ENCODE measurements around the gene SAG.
"Not testable (repeated sequence)": the region's sequence is repeated elsewhere in the genome, so short reads cannot be mapped to it uniquely, and the experiment has no call there.

SAG gene

DNA sequence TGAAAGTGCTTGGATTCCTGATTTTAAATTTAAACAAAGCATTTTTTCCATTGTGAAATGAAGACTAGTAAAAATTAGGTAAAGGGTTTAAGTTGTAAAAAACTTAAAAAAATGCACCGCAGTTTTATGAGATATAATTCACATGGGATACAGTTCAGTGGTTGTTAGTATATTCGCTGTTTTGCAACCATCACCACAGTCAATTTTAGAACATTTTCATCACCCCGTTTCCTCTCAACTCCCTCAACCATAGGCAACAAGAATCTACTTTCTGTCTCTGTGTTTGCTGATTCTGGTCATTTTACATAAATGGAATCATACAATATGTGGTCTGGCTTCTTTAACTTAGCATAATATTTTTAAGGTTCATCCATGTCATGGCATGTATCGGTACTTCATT, 50.7 kb downstream of the SAG start:
- no peak for FAIRE-seq

DNA sequence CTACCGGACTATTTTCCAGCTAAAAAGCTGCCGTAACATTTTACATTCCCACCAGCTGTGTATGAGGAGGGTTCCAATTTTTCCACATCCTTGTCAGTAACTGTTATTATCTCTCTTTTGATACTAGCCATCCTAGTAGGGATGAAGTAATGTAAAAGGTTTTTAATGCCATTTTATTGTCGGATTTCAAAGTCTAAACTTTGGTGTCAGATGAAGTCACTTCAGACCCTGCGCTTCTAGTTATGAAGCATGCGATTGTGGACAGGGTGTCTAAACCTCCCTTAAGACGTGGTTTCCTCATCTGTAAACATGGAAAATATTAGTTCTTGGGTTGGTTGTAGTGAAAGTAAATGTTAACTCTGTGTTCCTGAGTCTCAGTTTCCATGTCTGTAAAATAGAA, 51.3 kb downstream of the SAG start:
- FAIRE-seq, result no peak

DNA sequence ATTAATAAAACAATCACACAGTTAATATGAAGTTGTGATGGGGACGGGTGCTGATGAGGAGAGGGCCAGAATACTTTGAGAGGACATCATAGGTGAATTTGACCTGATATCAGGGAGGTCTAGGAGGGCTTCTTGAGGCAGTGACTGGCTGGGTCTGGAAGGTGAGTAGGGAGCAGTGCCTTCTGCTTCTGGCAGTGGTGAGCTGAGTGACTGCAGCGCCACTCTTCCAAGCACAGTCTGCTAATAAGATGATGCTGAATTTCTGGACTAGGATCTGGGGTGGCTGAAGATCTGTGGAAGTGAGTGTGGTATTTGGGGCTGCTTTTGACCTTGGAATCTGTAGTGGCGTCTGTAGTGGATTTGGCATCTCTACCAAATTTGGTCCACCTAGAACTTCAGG, 52.2 kb downstream of the SAG start:
- no peak for FAIRE-seq

DNA sequence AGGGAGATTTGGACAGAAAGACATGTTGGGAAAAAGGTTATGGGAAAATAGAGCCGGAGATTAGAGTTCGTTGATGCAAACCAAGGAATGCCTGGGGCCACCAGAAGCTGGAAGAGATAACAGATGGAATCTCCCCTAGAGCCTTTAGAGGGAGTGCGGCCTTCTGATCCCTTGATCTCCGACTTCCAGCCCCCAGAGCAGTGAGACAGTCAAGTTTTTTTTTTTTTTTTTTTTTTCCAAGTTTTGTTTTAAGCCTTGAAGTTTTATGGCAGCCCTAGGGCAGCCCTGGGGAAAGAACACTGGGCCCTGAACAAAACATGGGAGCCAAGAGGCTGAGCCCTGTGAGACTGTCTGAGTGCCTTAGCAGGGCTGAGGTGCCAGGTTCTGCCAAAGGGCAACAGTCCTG, 53.2 kb downstream of the SAG start:
- FAIRE-seq, result no peak

DNA sequence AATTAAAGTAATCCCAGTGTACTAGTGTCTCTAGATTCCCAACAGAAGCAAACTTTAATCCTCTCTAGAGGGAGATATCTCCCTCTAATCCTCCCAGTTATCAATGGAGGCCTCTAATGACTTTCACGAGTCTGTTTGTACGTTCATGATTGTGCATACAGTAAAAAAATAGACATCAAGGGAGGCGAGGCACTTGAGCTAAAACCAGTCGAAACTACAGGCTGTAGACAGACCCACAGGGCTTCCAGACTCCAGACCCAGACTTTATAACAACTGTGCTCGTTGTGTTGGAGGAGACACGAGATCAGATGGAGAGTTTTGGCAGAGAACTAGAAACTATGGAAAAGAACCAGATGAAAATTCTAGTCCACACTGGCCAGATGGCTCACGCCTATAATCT, 53.7 kb downstream of the SAG start:
- no peak for FAIRE-seq

DNA sequence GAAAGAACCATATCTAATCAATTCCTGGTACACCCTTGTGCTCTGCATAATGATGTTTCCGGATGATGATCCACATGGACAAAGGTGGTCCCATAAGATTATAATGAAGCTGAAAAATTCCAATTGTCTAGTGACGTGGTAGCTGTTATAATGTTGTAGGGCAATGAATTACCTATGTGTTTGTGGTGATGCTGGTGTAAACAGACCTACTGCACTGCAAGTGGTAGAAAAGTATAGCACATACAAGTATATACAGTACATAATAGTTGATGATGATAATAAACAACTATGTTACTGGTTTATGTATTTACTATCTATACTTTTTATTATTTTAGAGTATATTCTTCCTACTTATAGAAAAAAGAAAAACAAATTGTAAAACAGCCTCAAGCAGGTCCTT, 55.1 kb downstream of the SAG start:
- no peak for FAIRE-seq

DNA sequence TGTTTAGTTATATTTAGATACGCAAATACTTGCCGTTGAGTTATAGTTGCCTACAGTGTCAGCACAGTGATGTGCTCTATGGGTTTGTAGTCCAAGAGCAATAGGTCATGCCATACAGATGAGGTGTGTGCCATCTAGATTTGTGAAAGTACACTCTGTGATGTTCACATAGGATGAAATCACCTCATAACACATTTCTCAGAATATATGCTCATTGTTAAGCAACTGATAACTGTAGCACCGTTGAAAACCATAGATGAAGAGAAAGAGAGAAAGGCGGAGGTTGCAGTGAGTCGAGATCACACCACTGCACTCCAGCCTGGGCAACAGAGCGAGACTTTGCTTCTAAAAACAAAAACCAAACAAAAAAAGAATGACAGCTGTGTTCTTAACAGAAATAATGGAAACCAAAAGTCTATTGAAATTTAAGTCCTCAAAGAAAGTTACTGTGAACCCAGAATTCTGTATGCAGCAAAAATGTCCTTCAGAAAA, 56.2 kb downstream of the SAG start:
- FAIRE-seq, result no peak

DNA sequence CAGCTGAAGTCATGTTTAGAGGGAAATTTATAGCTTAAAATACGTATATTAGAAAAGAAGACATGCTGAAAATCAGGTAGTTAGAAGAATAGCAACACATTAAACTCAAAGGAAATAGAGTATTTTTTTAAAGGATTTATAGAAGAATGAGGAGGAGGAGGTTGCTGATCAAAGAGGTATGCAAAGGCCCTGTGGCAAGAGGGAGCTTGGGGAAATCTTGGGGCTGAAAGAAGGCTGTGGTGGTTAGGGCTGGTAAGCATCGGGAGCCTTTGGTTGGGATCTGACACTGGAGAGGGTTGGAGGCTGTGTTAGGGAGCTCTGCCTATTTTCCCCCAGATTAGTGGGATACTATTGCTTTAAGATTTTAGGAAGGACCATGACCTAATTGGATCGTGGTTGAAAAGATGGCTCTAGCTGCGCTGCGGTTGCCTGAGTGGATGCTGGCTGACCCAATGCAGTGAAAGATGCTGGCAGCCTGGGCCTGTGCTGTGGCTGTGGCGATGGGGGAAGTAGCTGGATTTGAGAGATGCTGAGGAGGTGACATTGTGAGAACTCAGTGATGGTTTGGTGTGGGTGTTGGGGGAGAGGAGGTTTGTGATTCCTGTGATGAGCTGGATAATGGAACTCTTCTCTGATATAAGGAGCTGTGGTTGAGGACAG, 58.4 kb downstream of the SAG start:
- FAIRE-seq, result no peak

DNA sequence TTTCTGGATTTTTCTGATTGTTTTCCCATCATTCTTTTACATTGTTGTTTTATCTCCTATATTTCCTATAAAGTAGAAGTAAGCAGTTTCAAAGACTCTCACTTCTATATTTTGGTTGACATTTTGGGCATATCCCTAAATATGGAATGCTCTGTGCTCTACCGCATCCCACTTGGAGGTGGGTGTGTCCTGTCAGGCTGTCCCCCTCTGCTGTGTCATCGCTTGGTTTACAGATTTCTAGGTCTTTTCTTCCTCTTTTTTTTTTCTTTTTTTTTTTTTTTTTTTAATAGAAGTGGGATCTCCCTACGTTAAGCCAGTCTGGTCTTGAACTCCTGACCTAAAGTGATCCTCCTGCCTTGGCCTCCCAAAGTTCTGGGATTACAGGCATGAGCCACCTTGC, 60.0 kb downstream of the SAG start:
- FAIRE-seq, result no peak

DNA sequence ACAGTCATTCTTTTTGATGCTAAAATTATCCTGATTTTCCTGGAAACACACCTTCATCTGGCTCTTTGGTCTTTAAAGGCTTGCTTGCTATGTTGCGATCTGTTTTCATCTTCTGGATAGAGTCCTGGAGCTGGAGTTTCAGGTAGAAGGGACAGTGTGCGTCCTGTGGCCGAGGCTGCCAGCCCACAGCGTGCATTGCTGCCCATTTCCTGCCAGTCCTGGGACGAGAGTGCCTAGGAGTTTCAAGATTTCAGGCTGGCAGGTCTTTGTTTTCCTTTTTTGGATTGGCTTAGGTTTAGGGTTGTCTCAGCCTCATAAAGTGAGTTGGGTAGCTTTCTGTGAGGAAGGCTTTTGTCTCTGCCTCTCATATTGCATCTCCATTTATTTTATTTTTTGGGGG, 61.1 kb downstream of the SAG start:
- FAIRE-seq, result no peak

DNA sequence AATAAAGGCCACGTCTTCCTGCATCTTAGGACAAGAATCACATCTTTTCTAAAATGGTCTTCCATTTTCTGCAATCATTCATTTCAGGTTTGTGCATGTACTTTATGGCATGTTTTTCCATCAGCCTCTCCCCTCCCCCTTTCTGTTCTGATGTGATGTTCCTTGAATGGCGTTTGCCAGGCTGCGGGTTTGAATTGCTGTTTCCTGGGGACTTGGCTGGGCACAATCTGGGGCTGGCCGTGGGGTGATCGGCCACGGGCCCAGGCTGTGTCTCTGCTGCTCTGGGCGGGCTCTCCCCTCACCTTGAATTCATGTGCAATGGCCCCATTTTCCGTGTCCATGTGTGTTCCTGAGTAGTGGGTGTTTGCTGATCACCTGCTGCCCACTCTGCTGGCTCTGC, 61.8 kb downstream of the SAG start:
- FAIRE-seq, result no peak

DNA sequence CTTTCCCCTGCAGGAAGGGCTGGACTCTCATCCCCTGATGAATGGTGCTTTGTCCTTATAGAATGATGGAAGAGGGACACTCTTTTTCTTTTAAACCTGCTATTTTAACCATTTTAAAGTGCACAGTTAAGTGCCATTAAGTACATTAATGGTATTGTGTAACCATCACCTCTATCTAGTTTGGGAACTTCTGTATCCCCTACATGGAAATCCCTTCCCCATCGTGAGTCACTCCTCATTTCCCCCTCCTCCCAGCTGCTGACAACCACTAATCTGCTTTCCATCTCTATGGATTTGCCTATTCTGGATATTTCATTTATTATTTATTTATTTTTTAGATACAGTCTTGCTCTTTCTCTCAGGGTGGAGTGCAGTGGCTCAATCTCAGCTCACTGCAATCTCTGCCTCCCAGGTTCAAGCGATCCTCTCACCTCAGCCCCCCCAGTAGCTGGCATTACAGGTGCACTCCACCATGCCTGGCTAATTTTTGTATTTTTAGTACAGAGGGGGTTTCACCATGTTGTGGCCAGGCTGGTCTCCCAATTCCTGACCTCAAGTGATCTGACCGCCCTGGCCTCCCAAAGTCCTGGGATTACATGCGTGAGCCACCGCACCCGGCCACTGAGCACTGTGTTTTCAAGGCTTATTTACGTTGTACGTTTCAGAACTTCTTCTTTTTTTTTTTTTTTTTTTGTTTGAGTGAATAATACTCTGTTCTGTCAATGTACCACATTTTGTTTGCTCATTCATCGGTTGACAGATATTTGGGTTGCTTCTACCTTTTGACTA, 62.5 kb downstream of the SAG start:
- FAIRE-seq, result no peak

DNA sequence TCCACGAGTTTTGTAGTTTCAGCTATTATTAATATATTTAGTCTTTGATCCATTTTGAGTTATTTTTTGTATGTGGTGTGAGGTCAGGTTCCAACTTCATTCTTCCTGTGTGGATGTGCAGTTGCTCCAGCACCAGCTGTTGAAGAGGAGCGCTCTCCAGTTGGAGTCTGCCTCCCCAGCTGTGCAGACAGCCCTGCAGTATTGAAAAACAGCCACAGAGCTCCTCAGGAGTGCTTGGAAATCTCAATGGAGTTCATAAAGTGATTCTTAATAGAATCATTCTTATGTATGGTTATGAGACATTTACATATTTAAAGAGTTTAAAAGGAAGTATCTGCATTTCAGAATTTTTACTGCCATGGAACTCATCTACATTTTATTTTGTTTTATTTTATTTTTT, 64.0 kb downstream of the SAG start:
- FAIRE-seq, result no peak

DNA sequence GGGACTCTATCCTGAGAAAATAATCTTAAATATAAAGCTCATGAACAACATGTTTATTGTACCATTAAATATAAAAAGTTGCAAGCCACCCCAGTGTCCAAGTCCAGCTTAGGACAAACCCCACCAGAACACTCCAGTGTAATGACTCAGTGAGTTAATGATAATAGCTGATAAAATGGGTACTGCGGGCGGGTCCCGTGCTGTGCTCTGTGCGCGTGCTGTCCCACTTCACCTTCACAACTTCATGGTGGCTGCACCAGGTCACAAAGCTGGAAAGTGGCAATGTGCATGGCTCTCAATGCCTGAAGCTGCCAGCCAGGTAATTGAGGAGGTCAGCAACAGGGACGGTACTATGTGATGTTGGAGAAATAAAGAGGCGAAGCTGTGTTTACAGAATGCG, 65.2 kb downstream of the SAG start:
- FAIRE-seq, result no peak

DNA sequence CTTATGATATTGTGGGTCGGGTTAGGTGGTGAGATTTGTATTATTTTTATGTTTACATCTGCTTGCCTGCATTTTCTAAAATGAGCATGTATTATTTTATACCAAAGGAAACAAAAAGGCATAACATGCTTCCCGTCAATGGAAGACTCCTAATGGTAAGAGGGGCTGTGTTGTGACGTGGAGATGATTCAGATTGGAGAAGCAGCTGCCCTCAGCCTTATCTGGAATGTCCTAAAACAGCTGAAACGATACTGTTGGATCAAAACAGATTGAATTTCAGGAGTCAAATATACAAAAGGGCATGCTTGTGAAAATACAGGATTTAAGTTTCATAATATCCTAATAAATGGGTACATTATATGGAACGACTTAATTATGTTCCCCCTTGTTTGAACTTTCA, 65.7 kb downstream of the SAG start:
- no peak for FAIRE-seq

DNA sequence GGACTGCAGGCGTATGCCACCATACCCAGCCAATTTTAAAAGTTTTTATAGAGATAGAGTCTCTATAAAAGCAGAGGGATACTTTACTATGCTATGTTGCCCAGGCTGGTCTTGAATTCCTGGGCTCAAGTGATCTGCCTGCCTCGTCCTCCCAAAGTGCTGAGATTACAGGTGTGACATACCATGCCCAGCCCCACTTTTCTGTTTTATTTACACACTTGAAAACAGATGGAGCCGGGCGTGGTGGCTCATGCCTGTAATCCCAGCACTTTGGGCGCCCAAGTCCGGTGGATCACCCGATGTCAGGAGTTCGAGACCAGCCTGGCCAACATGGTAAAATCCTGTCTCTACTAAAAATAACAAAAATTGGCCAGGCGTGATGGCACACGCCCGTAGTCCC, 67.2 kb downstream of the SAG start:
- not testable (repeated sequence) for FAIRE-seq

DNA sequence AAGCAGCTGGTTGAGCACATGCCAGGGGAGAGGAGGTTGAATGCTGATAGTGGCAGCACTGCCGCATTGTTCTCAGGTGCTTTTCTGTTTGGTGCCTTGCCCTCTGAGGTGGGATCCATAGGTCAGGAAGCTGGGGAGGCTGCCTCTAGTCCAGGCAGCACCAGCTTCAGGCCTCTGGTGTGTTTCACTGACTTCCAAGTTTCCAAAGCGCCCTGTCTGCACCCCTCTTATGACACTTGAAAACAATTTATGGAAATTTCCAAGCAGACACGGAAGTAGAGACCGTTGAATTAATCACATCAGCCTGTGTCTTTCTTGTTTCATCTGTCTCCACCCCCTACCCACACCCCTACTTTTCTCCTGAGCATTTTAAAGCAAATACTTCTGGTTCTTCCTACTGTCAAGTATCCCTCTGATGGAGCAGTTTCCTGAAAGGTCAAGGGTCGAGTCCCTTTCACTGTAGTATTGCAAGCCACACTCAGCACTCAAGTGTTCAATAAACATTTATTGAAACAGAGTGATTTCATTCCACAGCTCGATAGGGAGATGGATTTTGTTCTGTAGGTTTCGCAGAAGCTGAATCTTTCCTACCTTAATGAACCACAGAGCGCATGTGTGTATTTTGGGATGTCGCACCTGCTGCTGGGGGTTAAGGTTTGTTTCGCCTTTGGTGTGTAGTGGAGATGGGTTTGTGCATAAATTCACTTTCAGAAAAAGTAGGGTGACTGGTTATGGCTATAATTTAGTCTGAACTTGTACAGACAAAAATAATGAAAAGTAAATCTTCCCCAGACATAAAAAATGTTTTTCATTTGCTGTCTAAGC, 68.1 kb downstream of the SAG start:
- no peak for FAIRE-seq

DNA sequence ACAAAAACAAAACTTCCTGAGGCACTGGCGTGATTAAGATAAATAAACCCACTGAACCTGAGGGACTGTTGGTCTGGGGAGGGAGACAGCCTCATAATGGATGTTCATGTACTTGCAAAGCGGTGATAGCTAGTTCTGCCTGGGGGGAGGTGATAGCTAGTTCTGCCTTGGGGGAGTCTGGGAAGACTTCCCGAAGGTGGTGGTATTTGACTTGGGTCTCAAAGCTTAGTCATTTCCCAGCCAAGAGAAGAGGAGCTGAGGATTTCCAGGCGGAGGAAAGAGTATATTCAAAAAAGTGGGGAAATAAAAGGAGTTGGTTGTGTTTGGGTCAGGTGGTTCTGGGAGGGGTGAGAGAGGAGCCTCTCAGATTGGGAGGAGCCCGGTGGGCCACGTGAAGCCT, 71.4 kb downstream of the SAG start:
- no peak for FAIRE-seq

DNA sequence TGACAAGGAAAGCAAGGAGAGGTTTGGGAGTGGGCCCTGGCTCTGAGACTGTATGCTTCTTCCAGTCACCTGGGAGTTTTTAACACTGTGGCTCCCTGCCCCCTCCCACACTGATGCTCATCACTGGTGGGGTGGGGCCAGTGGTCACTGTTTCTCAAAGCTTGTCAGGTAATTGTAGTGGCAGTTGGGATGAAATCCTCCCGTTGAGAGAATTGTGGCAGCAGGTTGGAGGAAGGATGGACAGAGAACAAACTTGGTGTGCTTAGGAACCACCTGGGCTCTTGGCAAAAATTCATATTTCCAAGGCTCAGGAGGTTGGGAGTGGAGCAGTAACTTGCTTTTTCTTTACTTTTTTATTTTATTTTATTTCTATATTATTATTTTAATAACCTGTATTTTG, 71.8 kb downstream of the SAG start:
- FAIRE-seq, result no peak

DNA sequence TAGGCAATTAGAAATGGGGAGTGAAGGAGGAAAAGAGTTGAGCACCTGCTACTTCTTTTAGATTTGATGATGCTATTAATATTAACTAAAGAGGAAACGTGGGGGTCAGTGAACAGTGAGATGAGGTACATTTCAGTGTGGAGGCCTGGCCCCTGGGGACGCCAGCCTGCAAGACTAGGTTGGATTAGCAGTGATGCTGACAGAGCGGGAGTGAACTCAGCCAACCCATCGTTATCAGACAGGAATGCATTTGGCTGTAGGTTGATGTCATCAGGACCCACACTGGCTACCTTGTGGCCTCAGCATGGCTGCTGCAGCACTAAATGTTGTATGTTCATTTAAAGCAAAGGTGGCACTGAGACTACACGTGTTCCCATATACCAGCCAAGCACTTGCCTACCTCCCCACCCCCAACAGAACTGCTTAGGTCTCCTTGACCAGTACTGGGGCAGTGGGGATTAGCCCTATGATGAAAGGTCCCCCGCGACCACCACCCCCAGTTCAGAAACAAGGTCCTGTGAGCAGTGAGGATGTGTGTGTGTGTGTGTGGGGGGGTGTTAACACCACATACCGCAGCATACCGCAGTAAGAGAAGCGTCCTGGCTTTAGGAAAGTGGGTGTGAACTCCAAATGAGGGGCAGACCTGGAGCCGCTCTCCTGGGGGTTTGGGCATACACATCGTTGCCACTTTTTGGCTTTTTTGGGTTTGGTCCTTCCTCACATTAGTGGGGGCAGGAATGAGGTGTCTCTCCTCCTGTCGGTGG, 72.7 kb downstream of the SAG start:
- FAIRE-seq, result no peak

DNA sequence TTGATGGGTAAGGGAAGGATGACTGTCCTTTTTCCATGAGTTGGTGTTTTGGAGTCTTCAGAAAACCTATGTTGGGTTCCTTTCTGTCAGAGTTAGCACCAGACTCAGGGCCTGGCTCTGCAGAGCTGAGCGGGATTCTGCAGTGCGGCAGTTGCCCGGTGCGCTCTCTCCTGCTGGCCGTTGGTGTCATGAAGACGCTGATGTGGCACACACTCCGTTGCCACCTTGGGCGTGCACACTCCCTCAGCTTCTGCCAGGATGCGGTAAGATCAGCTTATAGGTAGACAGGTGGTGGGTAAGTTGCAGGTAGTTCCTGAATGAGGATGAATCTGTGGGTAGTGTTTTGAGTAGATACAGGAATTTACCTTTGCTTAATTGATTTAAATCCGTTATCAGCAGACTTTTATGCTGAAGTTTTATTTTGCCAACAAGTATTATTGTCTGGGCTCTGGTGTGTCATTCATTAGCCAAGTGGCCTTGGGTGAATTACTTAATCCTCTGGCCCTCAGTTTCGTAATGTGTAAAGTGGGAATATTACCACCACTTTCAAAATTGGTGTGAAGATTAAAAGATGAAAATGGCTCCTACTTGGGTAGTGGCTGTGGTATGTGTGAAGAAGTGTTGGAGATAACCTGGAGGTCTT, 73.5 kb downstream of the SAG start:
- no peak for FAIRE-seq

DNA sequence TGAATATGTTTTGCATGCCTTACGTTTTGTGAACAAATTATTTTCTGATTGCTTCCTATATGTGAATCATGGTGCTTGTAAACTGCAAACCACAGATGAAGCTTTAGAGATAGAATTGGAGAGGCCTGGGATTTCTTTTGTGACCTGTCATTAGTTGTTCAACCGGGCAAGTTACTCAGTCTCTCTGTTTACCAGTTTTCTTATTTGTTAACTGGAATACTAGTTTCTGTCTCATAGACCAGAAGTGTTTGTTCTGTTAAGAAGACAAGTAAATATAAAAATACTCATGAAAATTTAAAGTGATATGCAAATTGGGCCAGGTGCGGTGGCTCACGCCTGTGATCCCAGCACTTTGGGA, 74.0 kb downstream of the SAG start:
- FAIRE-seq, result no peak

DNA sequence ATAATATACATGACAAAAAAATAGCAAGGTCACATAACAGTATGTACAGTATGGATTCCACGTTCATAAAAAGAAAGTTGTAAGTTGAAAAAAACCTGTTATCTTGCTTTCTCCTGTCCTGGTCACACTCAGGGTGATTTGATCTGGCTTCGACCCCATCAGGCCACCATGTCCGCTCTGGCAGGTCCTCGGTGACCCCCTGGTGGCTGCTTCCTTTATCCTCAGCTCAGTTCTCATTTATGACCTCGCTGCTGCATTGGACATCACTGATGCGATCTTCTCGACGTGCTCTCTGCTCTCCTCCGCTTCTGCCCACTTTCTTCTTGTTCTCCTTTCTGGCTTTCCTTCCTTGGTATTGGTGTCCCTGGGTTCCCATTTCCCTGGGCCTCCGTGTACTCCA, 76.4 kb downstream of the SAG start:
- no peak for FAIRE-seq

Measured in islet of Langerhans (tissue), 1 donor.